NT2/D1 (cell line): ENCODE measurements around the gene TXLNG.

Source experiments
- YY1 ChIP-seq: IDR thresholded peaks from 2 replicates; pipeline ENCODE4 v1.6.1; 2011; ENCODE audit not compliant: insufficient read length, insufficient read depth
- ZNF274 ChIP-seq: IDR thresholded peaks from 2 replicates; pipeline ENCODE4 v1.6.1; 2011; ENCODE audit warnings: mild to moderate bottlenecking, low read depth, low read length

GRCh38 chrX:16819634-16820033 lies 33.4 kb downstream of the TXLNG start:
- no peak for TF ChIP-seq YY1
- no peak for TF ChIP-seq ZNF274
